GM04504 (cell line): ENCODE data around the gene SELENON.

ENCODE experiments used
- DNase-seq: peaks from one replicate; pipeline ENCODE4 v3.0.0-alpha.2; 2012; ENCODE audit warnings: low read depth

SELENON gene

DNA sequence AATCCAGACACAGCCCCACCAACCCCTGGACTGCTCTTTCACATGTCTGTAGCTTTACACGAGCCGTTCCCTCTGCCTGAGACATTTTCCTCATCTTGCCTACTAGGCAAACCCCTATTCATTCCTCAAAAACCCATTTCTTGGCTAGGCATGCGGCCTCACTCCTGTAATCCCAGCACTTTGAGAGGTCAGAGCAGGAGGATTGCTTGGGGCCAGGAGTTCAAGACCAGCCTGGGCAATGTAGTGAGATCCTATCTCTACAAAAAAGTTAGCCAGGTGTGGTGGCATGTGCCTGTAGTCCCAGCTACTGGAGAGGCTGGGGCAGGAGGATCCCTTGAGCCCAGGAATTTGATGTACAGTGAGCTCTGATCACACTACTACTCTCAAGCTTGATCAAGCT, 64.4 kb downstream of the SELENON start:
- no peak for DNase-seq

GRCh38 chr1:25866288-25866687, 66.3 kb downstream of the SELENON start:
- no peak for DNase-seq

DNA sequence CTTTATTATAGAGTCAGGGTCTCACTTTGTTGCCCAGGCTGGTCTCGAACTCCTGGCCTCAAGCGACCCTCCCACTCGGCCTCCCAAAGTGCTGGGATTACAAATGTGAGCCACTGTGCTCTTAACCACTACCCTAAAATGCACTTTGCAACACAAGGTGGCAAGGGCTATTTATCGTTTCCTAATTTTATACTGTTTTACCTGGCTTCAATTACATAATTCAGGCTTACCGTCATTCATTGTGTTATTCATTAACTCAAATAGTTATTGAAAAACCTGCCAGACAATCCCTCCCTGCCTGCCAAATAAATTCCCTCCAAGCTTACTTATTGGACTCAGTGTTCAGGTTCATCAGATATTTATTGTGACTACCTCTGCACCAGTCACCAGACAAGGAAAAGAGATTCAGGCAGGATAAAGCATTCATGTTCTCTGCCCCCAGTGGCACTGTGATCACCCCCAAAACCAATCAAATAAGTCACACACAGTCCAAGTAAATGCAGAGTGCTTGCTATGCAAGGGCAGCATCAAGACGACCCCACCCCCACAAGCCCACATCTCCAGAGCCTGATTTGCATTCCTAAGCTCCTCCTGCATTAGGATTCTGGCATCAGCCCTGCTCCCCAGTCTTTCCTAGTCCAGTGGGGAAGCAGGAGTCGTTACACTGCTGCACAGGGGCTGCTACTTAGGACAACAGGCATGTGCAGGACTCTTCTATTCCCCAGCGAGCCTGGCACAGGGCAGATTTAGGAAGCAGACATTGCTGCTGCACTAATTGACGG, 67.4 kb downstream of the SELENON start:
- DNase-seq, result no peak
